Parathyroid adenoma (tissue), 2 donors: Measurements from ENCODE around the gene USP26.
"Not testable (repeated sequence)": the region's sequence is repeated elsewhere in the genome, so short reads cannot be mapped to it uniquely, and the experiment has no call there.

Experiments used
- H2AFZ ChIP-seq: fragments of 300-600 bp; sonication (generic); one replicate; pipeline ENCODE4 v1.7.0; 2017; ENCODE audit warnings: antibody characterized with exemption, mild to moderate bottlenecking
- H3K27ac ChIP-seq: fragments of 300-600 bp; sonication (generic); one replicate; pipeline ENCODE4 v1.7.0; 2017
- H3K27me3 ChIP-seq: fragments of 300-600 bp; sonication (generic); one replicate; pipeline ENCODE4 v1.7.0; 2017; ENCODE audit warnings: low read length; ENCODE audit not compliant: control insufficient read depth, insufficient read depth
- H3K36me3 ChIP-seq: fragments of 300-600 bp; sonication (generic); one replicate; pipeline ENCODE4 v1.7.0; 2017; ENCODE audit warnings: low read length; ENCODE audit not compliant: control insufficient read depth, insufficient read depth
- H3K4me1 ChIP-seq: fragments of 300-600 bp; sonication (generic); one replicate; pipeline ENCODE4 v1.7.0; 2017; ENCODE audit warnings: control low read depth
- H3K4me2 ChIP-seq: fragments of 300-600 bp; sonication (generic); one replicate; pipeline ENCODE4 v1.7.0; 2017; ENCODE audit warnings: low read length
- H3K4me3 ChIP-seq: fragments of 300-600 bp; sonication (generic); one replicate; pipeline ENCODE4 v1.7.0; 2017; ENCODE audit warnings: low read depth, low read length
- H3K79me2 ChIP-seq: fragments of 300-600 bp; sonication (generic); one replicate; pipeline ENCODE4 v1.7.0; 2017; ENCODE audit warnings: control low read depth
- H3K9ac ChIP-seq: fragments of 300-600 bp; sonication (generic); one replicate; pipeline ENCODE4 v1.7.0; 2017; ENCODE audit warnings: mild to moderate bottlenecking
- H3K9me3 ChIP-seq: fragments of 300-600 bp; sonication (generic); one replicate; pipeline ENCODE4 v1.7.0; 2017; ENCODE audit warnings: low read length; ENCODE audit not compliant: control insufficient read depth
- CTCF ChIP-seq: fragments of 300-600 bp; sonication (generic); IDR thresholded peaks from one replicate; pipeline ENCODE4 v1.7.0; 2017; ENCODE audit warnings: antibody characterized with exemption, mild to moderate bottlenecking
- donor health status: primary hyperparathyroidism.

Gene USP26

GRCh38 chrX:132999209-132999608 lies 97.7 kb downstream of the USP26 start:
- Histone ChIP-seq H3K4me2 (no peak overlapping the region), H3K4me3 (no peak overlapping the region), H3K4me1 (no peaks in the 10 kb centered on the region), H2AFZ (no peak overlapping the region), H3K9me3 (no peaks in the 10 kb centered on the region), H3K79me2 (no peaks in the 10 kb centered on the region), H3K27me3 (no peaks in the 10 kb centered on the region), H3K36me3 (no peaks in the 10 kb centered on the region), H3K27ac (no peak overlapping the region), H3K9ac (no peak overlapping the region)
- TF ChIP-seq CTCF = no peak

- no peaks in the 10 kb centered on the region for H3K79me2 ChIP-seq
- no peak overlapping the region for H2AFZ ChIP-seq
- H3K4me2 ChIP-seq = no peak overlapping the region
- TF ChIP-seq CTCF = no peak
- H3K27ac ChIP-seq = no peak overlapping the region
- H3K36me3 ChIP-seq = no peaks in the 10 kb centered on the region
- H3K4me1 ChIP-seq = no peaks in the 10 kb centered on the region
- H3K9ac ChIP-seq = no peak overlapping the region
- H3K9me3 ChIP-seq = no peaks in the 10 kb centered on the region
- H3K4me3 ChIP-seq = no peak overlapping the region
- no peaks in the 10 kb centered on the region for H3K27me3 ChIP-seq
Observed at GRCh38 chrX:132990835-132991234, 106.1 kb downstream of the USP26 start.

GRCh38 chrX:132986556-132986955 lies 110.4 kb downstream of the USP26 start:
- H3K36me3 ChIP-seq = no peaks in the 10 kb centered on the region
- TF ChIP-seq CTCF = no peak

GRCh38 chrX:132984058-132984650 lies 112.8 kb downstream of the USP26 start:
- Histone ChIP-seq H3K4me2 (no peak overlapping the region), H3K27me3 (no peaks in the 10 kb centered on the region), H3K27ac (no peak overlapping the region), H3K4me1 (no peaks in the 10 kb centered on the region), H2AFZ (no peak overlapping the region), H3K4me3 (no peak overlapping the region), H3K9ac (no peak overlapping the region), H3K36me3 (no peaks in the 10 kb centered on the region), H3K9me3 (no peaks in the 10 kb centered on the region), H3K79me2 (no peaks in the 10 kb centered on the region)
- no peak for TF ChIP-seq CTCF

More at GRCh38 chrX:132986556-132986955, 110.4 kb downstream of the USP26 start:
- Histone ChIP-seq H2AFZ (no peak overlapping the region), H3K4me3 (no peak overlapping the region), H3K9ac (no peak overlapping the region), H3K4me1 (no peaks in the 10 kb centered on the region), H3K27ac (no peak overlapping the region), H3K27me3 (no peaks in the 10 kb centered on the region), H3K9me3 (no peaks in the 10 kb centered on the region), H3K4me2 (no peak overlapping the region), H3K79me2 (no peaks in the 10 kb centered on the region)

GRCh38 chrX:132983496-132983895 lies 113.4 kb downstream of the USP26 start:
- H3K4me2 ChIP-seq = no peak overlapping the region
- H3K4me1 ChIP-seq = no peaks in the 10 kb centered on the region
- no peaks in the 10 kb centered on the region for H3K9me3 ChIP-seq
- H3K9ac ChIP-seq = no peak overlapping the region
- H3K36me3 ChIP-seq = no peaks in the 10 kb centered on the region
- no peak overlapping the region for H3K4me3 ChIP-seq
- no peaks in the 10 kb centered on the region for H3K79me2 ChIP-seq
- no peaks in the 10 kb centered on the region for H3K27me3 ChIP-seq
- no peak overlapping the region for H2AFZ ChIP-seq
- H3K27ac ChIP-seq = no peak overlapping the region
- no peak for TF ChIP-seq CTCF

- H3K4me1 ChIP-seq, H3K27me3 ChIP-seq, H3K9me3 ChIP-seq, H3K36me3 ChIP-seq, H3K9ac ChIP-seq, H2AFZ ChIP-seq, H3K4me2 ChIP-seq, H3K27ac ChIP-seq, H3K4me3 ChIP-seq, H3K79me2 ChIP-seq: not testable (repeated sequence)
Observed at GRCh38 chrX:132980035-132980434, 116.9 kb downstream of the USP26 start.
